ENCODE results near the gene ANKRD39. TPM values are rescaled to one million over a fixed set of nuclear protein-coding genes. Genes with fewer than 3 reads are reported as not detected.

Gene ANKRD39
- total and polyA plus RNA-seq, 2 of the 4 experiments (the other 2 are of a cell fraction): 12.5 to 17.0 TPM

DNA sequence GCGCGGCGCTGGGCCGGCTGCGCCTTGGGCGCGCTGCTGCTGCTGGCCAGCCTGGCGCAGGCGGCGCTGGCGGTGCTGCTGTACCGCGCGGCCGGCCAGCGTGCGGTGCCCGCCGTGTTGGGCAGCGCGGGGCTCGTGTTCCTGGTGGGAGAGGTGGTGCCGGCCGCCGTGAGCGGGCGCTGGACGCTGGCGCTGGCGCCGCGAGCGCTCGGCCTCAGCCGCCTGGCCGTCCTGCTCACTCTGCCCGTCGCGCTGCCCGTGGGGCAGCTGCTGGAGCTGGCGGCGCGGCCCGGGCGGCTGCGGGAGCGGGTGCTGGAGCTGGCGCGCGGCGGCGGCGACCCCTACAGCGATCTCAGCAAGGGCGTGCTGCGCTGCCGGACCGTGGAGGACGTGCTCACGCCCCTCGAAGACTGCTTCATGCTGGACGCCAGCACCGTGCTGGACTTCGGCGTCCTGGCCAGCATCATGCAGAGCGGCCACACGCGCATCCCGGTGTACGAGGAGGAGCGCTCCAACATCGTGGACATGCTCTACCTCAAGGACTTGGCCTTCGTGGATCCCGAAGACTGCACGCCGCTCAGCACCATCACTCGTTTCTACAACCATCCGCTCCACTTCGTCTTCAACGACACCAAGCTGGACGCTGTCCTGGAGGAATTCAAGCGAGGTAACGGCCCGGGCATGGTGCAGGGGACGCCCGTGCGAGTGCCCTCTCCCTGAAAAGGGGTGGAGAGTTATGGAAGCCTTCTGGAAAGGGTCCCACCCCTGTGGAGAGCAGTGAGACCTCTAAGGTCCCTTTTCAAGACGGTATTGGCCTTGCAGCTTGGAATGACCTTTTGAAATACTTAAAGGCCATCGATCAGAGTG lies 40.7 kb downstream of the ANKRD39 start:
- intact Hi-C loops (cut with micrococcal nuclease): loop anchor here (1.0 kb wide), 1 partner anchor 143 kb away; no protein-coding TSS in a partner anchor
- Histone ChIP-seq H3K9me1 (ENCODE audit: insufficient read depth, low read length) (peaks cover 9% of the 10 kb centered on the region), H3K56ac (ENCODE audit: extremely low read depth, insufficient read depth, low read length) (no peak overlapping the region), H2BK20ac (ENCODE audit: low read depth, low read length) (no peak overlapping the region), H3K18ac (ENCODE audit: low read depth, low read length) (no peak overlapping the region), H3K14ac (replicated peaks; ENCODE audit: low read depth, low read length) (0 out of 2 replicates have a peak overlapping the region, but pooled peaks have one; percentile 59), H2AK9ac (replicated peaks; ENCODE audit: low read depth, low read length, poor library complexity) (peak overlapping the region; percentile 93), H3K9ac (ENCODE audit: low read depth, low read length) (peak overlapping the region; percentile 15; the same call in 1 of the 2 replicates), H3K27me3 (ENCODE audit: control insufficient read depth, insufficient read depth, low read length) (no peaks in the 10 kb centered on the region), H4K91ac (ENCODE audit: insufficient read depth, low read depth, low read length) (peak overlapping the region; percentile 14; the same call in 1 of the 2 replicates), H3K4ac (ENCODE audit: low read depth, low read length) (no peak overlapping the region), H2BK5ac (ENCODE audit: low read depth, low read length, poor library complexity, severe bottlenecking) (no peak overlapping the region), H4K20me1 (ENCODE audit: insufficient read depth, low read length) (peaks cover 40% of the 10 kb centered on the region), H3K4me1 (ENCODE audit: control insufficient read depth, insufficient read depth, low read length) (peaks cover 8% of the 10 kb centered on the region), H3K23ac (ENCODE audit: low read depth, low read length) (peak overlapping the region; percentile 98), H2BK15ac (ENCODE audit: low read depth, low read length) (no peak overlapping the region), H3K36me3 (ENCODE audit: control insufficient read depth, insufficient read depth, low read length) (peaks cover 3% of the 10 kb centered on the region; the same call in 1 of the 2 replicates), H3K79me1 (ENCODE audit: low read depth in 1 of 2, low read length in 2 of 2) (peaks cover 17 to 36% of the 10 kb centered on the region in 2 experiments), H2AK5ac (ENCODE audit: low read depth, low read length) (peak overlapping the region; percentile 70; the same call in 1 of the 2 replicates), H3K9me3 (ENCODE audit: control insufficient read depth, insufficient read depth, low read length) (no peaks in the 10 kb centered on the region), H3K4me2 (ENCODE audit: low read depth, low read length) (peak overlapping the region; percentile 99), H2AFZ (replicated peaks; ENCODE audit: low read length, poor library complexity) (peak overlapping the region; percentile 99), H4K8ac (ENCODE audit: low read depth in 2 of 2, low read length in 2 of 2) (no peak overlapping the region), H4K5ac (ENCODE audit: low read depth, low read length) (no peak overlapping the region), H3K27ac (ENCODE audit: insufficient read depth, low read length) (no peak overlapping the region; the same call in 1 of the 2 replicates), H2BK120ac (ENCODE audit: low read depth, low read length) (no peak overlapping the region), H3K4me3 (ENCODE audit: insufficient read depth, low read depth, low read length) (peak overlapping the region; percentile 69)
- POLR2A ChIA-PET (ENCODE audit: unreplicated experiment): no interaction called here
- CTCF ChIA-PET: interaction anchor here (0.7 kb wide), 1 partner anchor 501 kb away, joined by 4 read pairs; no protein-coding TSS in a partner anchor
- BruUV-seq (replicated peaks): no TSS peak
- dilution Hi-C loops (cut with HindIII; ENCODE audit: low sequenced_read_pairs, unreplicated experiment): no loop called here
- in situ Hi-C loops (cut with MboI; ENCODE audit: low sequenced_read_pairs): no loop called here
- DNase-seq (peak; percentile 27), ATAC-seq (ENCODE audit: low read depth) (peak; percentile 2)
- WGBS, 2 experiments (ENCODE audit: extremely low coverage in 2 of 2, insufficient read length in 1 of 2): 2% methylated on average over 36 of the region's 89 CpGs; no CpG with 5 or more reads in 1 of the 2 experiments
- TF ChIP-seq MXI1 (IDR thresholded peaks at IDR 0.05; ENCODE audit: borderline replicate concordance, low read depth, low read length) (peak; percentile 31; the same call in 1 of the 2 replicates), CEBPB (IDR thresholded peaks at IDR 0.05; ENCODE audit: low read depth, low read length) (no peak)

Data from IMR-90 (cell line).